SU-DHL-6 (cell line): Measurements from ENCODE around the gene ARAP1.

Source experiments
- H2AFZ ChIP-seq: fragments of 200-600 bp; sonication (generic); 2 replicates; pipeline ENCODE4 v1.6.1; 2014; ENCODE audit warnings: low read depth, mild to moderate bottlenecking, moderate library complexity, mixed read lengths, antibody characterized with exemption, low read length; ENCODE audit not compliant: severe bottlenecking
- H3F3A ChIP-seq: fragments of 200-600 bp; shearing (Covaris generic); 2 replicates; pipeline ENCODE4 v1.6.0; 2016; ENCODE audit warnings: antibody characterized with exemption, mild to moderate bottlenecking; ENCODE audit not compliant: insufficient read depth
- H3K27ac ChIP-seq: fragments of 200-600 bp; sonication (generic); 2 replicates; pipeline ENCODE4 v1.5.1; 2016; ENCODE audit warnings: low read depth, mild to moderate bottlenecking, low read length, moderate library complexity, mixed read lengths
- H3K27me3 ChIP-seq: fragments of 200-600 bp; sonication (generic), shearing (Covaris generic); 2 replicates; pipeline ENCODE4 v1.6.0; 2014; ENCODE audit warnings: mild to moderate bottlenecking, low read length
- H3K36me3 ChIP-seq: fragments of 200-600 bp; sonication (generic); 2 replicates; pipeline ENCODE4 v1.6.1; 2014; ENCODE audit warnings: mild to moderate bottlenecking, low read length, mixed read lengths
- H3K4me2 ChIP-seq: fragments of 300-600, 200-600 bp; shearing (Covaris generic), sonication (generic); 2 replicates; pipeline ENCODE4 v1.6.0; 2014; ENCODE audit warnings: low read length, low read depth, mild to moderate bottlenecking; ENCODE audit not compliant: poor library complexity, severe bottlenecking
- H3K4me3 ChIP-seq: fragments of 200-600 bp; sonication (generic); 2 replicates; pipeline ENCODE4 v1.5.1; 2014; ENCODE audit warnings: antibody characterized with exemption, low read length, mild to moderate bottlenecking, mixed read lengths; ENCODE audit not compliant: insufficient read depth, poor library complexity, severe bottlenecking
- H3K79me2 ChIP-seq: fragments of 200-600 bp; sonication (generic); 2 replicates; pipeline ENCODE4 v1.6.1; 2014; ENCODE audit warnings: mild to moderate bottlenecking, low read length, moderate library complexity; ENCODE audit not compliant: insufficient read depth
- H3K9ac ChIP-seq: fragments of 200-600 bp; sonication (generic); 2 replicates; pipeline ENCODE4 v1.7.0; 2014; ENCODE audit warnings: mild to moderate bottlenecking, low read length
- H3K9me2 ChIP-seq: fragments of 200-600 bp; sonication (generic); replicated peaks from 2 replicates; pipeline ENCODE4 v1.6.1; 2014; ENCODE audit warnings: low read length; ENCODE audit not compliant: insufficient read depth
- H3K9me3 ChIP-seq: fragments of 200-600 bp; sonication (generic); 2 replicates; pipeline ENCODE4 v1.6.1; 2014; ENCODE audit warnings: low read length, mixed read lengths; ENCODE audit not compliant: insufficient read depth
- H4K20me1 ChIP-seq: fragments of 200-600 bp; sonication (generic); 2 replicates; pipeline ENCODE4 v1.6.1; 2014; ENCODE audit warnings: low read depth, mild to moderate bottlenecking, antibody characterized with exemption, low read length, moderate library complexity, mixed read lengths
- CTCF ChIP-seq: fragments of 200-600 bp; sonication (generic); IDR thresholded peaks from one replicate; pipeline ENCODE4 v1.5.1; 2017; ENCODE audit warnings: antibody characterized with exemption, mild to moderate bottlenecking, low read length, moderate library complexity; ENCODE audit not compliant: insufficient read depth, poor library complexity, severe bottlenecking
- EZH2phosphoT487 ChIP-seq: fragments of 200-600 bp; sonication (generic), shearing (Covaris generic); conservative IDR thresholded peaks from 2 replicates; pipeline ENCODE4 v1.6.1; 2018; ENCODE audit warnings: mild to moderate bottlenecking, antibody characterized with exemption, low read length, moderate library complexity, mixed read lengths

The ARAP1 gene

GRCh38 chr11:72789493-72790131 is 37.4 kb upstream of the ARAP1 start:
- H3F3A ChIP-seq: no peaks in the 10 kb centered on the region
- no peak overlapping the region for H3K9ac ChIP-seq
- H3K27me3 ChIP-seq: no peaks in the 10 kb centered on the region
- no peaks in the 10 kb centered on the region for H4K20me1 ChIP-seq
- no peak overlapping the region for H3K27ac ChIP-seq
- no peaks in the 10 kb centered on the region for H3K79me2 ChIP-seq
- H3K4me3 ChIP-seq: no peak overlapping the region
- TF ChIP-seq EZH2phosphoT487 (no peak), CTCF (no peak)
- no peaks in the 10 kb centered on the region for H3K9me3 ChIP-seq
- no peak overlapping the region for H2AFZ ChIP-seq
- H3K36me3 ChIP-seq: no peaks in the 10 kb centered on the region
- H3K4me2 ChIP-seq: no peak overlapping the region
- H3K9me2 ChIP-seq: no peaks in the 10 kb centered on the region

GRCh38 chr11:72788241-72788640 is 36.0 kb upstream of the ARAP1 start:
- Histone ChIP-seq H3K4me2 (no peak overlapping the region), H3K27ac (no peak overlapping the region), H4K20me1 (no peaks in the 10 kb centered on the region), H3K4me3 (no peak overlapping the region), H3K9me2 (no peaks in the 10 kb centered on the region), H3K9me3 (no peaks in the 10 kb centered on the region), H2AFZ (no peak overlapping the region), H3K36me3 (no peaks in the 10 kb centered on the region), H3F3A (no peaks in the 10 kb centered on the region), H3K27me3 (no peaks in the 10 kb centered on the region), H3K79me2 (no peaks in the 10 kb centered on the region), H3K9ac (no peak overlapping the region)
- no peak for TF ChIP-seq CTCF
- TF ChIP-seq EZH2phosphoT487: no peak

GRCh38 chr11:72787216-72788104 is 35.3 kb upstream of the ARAP1 start:
- no peaks in the 10 kb centered on the region for H3K9me2 ChIP-seq
- H3K9me3 ChIP-seq: no peaks in the 10 kb centered on the region
- H3K27me3 ChIP-seq: no peaks in the 10 kb centered on the region
- no peaks in the 10 kb centered on the region for H4K20me1 ChIP-seq
- H3K79me2 ChIP-seq: no peaks in the 10 kb centered on the region
- H3K9ac ChIP-seq: no peak overlapping the region
- TF ChIP-seq EZH2phosphoT487 (no peak), CTCF (no peak)
- no peak overlapping the region for H3K4me3 ChIP-seq
- H2AFZ ChIP-seq: no peak overlapping the region
- H3K36me3 ChIP-seq: no peaks in the 10 kb centered on the region
- H3K27ac ChIP-seq: no peak overlapping the region
- no peaks in the 10 kb centered on the region for H3F3A ChIP-seq
- no peak overlapping the region for H3K4me2 ChIP-seq
